ENCODE results near the gene LSM7.

DNA sequence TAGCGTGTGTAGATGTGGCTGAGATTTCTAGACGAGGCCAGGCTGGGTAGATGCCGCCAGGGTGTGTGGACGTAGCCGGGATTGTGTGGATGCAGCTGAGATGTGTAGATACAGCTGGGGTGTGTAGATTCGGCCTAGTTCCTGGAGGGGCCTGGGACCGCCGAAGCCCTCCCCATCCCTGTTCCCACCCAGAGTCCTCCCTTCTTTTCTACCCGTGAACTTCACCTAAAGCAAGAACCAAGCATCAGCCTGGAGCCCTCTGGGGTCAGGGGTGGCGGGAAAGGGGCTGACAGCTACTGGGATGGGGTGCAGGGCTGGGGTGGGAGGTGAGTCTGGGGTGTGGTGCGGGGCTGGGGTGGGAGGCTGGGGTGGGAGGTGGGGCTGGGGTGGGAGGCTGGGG, 32.4 kb upstream of the LSM7 start:
- TF ChIP-seq, protein P1, sequence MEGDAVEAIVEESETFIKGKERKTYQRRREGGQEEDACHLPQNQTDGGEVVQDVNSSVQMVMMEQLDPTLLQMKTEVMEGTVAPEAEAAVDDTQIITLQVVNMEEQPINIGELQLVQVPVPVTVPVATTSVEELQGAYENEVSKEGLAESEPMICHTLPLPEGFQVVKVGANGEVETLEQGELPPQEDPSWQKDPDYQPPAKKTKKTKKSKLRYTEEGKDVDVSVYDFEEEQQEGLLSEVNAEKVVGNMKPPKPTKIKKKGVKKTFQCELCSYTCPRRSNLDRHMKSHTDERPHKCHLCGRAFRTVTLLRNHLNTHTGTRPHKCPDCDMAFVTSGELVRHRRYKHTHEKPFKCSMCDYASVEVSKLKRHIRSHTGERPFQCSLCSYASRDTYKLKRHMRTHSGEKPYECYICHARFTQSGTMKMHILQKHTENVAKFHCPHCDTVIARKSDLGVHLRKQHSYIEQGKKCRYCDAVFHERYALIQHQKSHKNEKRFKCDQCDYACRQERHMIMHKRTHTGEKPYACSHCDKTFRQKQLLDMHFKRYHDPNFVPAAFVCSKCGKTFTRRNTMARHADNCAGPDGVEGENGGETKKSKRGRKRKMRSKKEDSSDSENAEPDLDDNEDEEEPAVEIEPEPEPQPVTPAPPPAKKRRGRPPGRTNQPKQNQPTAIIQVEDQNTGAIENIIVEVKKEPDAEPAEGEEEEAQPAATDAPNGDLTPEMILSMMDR (IDR thresholded peaks at IDR 0.05) = no peak
- TF ChIP-seq EP300 (IDR thresholded peaks at IDR 0.05) (no peak), POLR2AphosphoS5 (IDR thresholded peaks at IDR 0.05) (no peak)
